HG02763 (cell line): ENCODE data around the gene ZNF292.
A peak's percentile ranks its signal among the peaks of the same experiment; 100 is the strongest.
"Not testable (repeated sequence)": the region's sequence is repeated elsewhere in the genome, so short reads cannot be mapped to it uniquely, and the experiment has no call there.

Experiments
- ATAC-seq: cut with Tn5 transposase; IDR thresholded peaks from one replicate; pipeline ENCODE4 v1.9.1; 2021; ENCODE audit warnings: mild to moderate bottlenecking, moderate library complexity; ENCODE audit not compliant: unreplicated experiment

Gene ZNF292

DNA sequence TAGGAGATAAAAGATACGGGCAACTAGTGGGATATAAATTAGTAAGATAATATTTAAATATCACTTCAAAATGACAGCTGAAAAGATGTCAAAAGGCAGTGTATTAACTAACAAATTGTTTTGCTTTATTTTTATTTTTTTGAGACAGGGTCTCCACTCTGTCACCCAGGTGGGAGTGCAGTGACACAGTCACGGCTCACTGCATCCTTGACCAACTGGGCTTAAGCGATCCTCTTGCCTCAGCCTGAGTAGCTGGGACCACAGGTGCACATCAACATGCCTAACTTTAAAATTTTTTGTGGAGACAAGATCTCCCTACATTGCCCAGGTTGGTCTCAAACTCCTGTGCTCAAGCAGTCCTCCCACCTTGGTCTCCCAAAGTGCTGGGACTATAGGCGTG lies 5.9 kb downstream of the ZNF292 start:
- ATAC-seq: no peak

DNA sequence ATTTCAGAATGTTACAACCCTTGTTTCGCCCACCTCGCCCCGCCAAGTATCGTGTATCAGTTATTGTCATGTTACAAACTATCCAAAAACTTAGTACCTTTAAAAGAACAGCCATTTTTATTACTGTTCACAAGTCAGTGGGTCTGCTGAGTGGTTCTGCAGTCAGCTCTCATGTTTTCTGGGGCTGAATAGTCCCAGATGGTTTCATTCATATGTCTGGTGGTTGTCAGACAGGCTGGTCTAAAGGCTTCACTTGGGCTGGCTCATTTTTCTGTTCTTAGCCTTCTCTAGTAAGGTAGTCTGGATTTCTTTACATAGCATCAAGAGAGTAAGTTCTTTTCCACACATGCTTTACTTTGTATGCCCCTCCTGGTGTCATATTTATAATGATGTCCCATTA lies 8.6 kb downstream of the ZNF292 start:
- ATAC-seq: no peak

DNA sequence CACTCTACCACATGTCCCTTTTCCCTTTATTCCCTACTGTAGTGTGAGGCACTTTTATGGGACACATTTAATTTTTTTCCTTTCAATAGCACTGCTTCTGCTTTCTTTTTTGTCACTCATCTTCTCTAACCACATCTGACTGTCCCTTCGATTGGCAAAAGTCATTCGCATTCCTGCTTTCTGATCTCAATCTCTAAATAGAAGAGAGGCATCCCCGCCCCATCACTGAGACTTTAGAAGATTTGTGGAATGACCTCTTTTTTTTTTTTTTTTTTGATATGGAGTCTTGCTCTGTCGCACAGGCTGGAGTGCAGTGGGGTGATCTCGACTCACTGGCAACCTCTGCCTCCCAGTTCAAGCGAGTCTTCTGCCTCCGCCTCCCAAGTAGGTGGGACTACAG lies 9.1 kb downstream of the ZNF292 start:
- ATAC-seq: no peak

DNA sequence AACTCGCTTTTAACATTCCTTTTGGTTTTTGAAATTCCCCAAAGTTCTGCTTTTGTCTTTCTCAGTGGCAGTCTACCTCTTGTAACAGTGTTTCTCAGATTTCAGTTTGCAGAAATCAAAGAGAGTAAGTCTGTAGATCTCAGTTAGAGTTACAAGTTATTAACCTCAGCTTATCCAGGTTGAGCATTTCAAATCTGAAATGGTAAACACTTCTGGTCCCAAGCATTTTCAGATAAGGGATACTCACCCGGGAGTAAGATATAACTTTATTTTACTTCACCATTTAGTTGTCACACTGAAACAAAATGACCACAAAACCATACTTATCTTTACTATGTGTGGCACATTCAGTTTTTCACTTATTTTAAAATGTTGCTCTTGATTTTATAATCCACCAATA lies 9.8 kb downstream of the ZNF292 start:
- no peak for ATAC-seq

DNA sequence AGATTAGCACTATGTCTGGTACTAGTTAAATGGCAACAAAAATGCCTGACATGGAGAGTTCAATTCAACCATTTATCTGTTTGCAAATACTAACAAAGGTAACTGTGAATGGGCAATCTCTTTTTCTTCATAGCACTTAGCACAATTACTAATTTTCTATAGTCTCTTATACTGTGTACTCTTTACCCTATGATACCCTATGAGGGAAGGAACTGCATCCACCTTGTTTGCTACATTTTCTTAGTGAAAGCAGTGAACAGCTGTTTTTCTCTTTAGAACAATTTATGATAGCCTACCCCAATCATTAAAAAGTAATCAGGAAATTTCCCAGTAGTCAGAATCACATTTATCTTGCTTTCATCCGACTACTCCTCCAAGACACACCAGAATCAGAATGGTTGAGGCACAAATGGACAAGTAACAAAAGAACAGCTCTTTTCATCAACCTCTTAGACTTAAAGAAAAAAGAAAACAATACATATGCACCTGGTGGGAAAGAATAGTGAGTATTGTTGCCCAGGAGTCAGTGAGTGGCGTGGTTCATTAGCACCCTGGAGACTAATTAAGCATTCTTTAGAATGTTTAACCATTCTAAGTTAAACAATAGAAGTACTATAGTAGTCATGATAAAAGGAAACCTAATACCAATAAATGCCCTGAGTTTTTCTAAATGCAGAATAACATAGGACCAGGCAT lies 16.7 kb downstream of the ZNF292 start:
- no peak for ATAC-seq

DNA sequence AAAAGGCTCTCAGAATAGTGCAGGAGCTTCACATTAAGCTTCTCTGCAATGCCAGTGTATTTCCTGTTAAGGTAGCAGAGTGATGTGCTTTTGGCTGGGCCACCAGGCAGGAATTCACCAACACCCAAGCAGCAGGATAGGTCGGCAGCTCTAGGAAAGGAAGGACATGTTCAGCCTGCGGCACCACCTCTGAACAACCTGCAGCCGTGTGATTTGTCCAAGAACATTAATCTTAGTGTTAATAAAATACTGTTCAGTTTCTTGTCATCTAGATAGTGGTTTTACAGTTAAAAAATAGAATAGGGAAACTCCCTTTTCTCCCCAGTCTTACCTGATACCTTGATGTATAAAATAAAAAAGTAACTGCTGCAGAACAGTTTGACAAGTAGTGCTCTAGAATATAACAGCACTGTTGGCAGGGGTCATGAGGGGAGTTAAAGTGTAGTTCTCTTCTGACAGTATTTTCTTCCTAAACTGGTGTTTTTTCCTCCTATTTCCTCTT lies 18.8 kb downstream of the ZNF292 start:
- no peak for ATAC-seq

DNA sequence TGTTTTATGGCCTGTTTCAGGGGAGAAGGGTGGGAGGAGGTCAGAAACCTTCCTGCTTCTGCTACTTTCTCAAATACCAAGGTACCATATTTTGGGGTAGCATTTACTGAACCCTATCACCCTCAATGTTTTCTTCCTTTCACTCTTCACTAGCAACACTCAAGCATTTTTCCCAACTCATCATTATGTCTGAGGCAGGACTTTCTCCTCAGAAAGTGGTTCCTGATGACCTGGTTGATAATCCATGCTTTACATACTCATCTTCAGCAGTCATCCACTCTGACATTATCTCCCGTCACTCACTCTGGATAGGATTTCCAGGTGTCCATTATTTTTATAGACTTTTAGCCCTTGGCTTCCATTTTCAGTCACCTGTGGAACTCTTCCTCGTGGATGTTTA lies 21.1 kb downstream of the ZNF292 start:
- no peak for ATAC-seq

DNA sequence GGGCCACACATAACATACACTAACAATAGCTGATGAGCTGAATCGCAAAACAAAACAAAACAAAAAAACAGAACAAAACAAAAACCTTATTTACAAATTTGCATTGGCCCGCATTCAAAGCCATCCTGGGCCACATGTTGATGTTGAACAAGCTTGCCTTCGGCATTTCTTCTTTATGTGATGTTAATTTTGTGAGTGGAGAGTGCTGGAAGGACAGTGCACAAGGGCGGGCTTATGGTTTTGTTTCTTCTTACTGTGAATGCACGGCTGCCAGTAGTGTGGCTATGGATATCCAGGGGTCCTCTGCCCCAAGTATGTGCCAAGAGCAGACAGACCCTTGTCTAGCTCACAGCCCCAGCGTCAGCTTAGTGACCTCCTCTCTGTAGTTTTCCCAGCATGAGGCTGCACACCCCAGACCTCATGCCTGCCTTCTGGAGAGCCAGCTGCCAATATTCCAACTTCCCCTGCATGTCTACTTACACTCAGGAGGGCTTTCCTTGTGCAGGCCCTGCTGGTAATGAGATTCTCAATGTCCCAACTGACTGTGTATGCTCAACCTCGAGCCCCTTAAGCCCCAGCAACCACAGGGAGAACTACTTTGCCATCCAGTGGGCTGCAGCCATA lies 24.9 kb downstream of the ZNF292 start:
- ATAC-seq: no peak

DNA sequence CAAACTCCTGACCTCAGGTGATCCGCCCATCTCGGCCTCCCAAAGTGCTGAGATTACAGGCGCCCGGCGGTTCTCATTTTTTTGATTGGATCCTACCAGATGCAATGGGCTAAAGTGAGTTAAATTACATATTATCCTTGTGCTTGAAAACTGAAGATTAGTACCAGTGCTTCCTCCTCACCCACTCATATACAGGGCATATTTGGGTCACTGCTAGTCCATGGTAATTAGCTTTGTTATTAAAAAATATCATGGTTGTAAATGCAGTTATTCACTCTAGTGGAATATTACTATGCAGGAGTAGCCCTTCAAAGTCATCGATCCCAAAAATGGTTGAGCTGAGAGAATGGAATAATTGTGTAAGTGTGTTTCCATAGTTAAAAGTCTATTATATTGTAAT lies 26.5 kb downstream of the ZNF292 start:
- ATAC-seq: no peak

DNA sequence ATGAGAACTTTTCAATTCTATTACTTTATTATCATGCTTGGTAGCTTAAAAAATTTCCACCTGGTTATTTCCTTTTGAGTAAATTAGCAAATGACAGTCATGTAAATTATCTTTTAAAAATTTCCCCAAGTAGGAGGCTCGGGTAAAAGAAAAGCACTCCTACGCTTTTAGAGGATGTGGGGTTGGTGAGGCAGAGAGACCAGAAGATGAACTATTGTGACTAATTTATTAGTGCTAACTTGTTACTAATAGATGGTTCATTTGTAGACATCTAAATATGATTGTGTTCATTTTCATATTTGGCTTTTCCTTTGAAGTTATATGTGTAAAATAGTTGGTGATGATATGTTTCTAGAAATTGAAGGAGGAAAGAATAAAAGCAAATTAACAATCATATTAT lies 27.0 kb downstream of the ZNF292 start:
- peak; percentile 82 for ATAC-seq

DNA sequence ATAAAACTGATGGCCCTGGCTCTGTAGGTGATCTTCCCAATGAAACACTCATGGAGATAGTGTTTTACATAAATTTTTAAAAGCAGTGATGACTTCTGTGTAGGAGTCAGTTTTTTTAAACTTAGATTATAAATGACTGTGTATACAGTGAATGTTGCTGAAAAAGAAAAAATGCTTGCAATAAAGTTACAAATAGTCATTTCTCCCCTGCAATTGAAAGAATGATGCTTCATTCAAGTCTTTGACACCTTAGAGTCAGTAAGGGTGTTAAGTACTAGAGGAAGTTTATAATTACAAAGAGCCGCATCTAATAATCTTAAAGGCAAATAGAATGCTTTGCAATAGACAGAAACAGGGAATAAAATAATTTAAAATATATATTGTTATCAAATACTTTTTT lies 27.6 kb downstream of the ZNF292 start:
- ATAC-seq: no peak

DNA sequence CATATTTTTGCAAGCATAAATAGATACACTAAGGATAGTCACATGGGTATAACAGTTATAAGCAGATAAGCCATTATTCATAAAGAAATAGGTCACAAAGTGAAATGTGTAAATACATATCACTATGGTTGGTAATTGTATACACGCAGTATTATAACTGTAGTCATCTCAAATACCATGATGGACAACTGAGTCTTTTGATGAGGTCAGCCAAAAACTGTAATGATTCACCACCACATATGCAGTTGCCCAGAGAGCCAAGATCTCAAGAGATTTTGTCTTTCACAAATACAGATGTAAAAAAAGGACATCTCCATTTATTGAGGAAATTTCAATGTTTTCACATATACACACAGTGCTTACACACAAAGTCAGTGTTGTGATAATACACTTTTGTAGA lies 28.3 kb downstream of the ZNF292 start:
- ATAC-seq: no peak

DNA sequence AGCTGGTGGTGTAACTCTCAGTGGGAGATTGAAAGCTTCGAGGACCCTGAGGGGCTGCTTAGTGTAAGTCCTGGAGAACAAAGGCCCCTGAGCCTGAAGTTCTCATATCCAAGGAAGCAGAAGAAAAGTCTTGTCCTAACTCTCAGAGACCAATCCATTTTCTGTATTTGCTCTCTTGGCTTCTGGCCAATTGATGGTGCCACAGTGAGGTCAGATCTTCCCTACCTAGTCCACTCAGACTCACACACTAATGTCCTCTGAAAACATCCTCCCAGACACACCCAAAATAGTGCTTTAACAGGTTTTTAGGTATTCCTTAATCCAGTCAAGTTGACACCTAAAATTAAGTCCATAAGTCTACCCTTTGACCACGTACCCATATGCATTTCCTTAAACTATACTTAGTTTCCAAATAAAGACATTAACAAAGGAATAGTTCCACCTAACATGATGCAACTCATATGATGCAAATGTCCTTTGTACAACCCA lies 29.4 kb downstream of the ZNF292 start:
- no peak for ATAC-seq

DNA sequence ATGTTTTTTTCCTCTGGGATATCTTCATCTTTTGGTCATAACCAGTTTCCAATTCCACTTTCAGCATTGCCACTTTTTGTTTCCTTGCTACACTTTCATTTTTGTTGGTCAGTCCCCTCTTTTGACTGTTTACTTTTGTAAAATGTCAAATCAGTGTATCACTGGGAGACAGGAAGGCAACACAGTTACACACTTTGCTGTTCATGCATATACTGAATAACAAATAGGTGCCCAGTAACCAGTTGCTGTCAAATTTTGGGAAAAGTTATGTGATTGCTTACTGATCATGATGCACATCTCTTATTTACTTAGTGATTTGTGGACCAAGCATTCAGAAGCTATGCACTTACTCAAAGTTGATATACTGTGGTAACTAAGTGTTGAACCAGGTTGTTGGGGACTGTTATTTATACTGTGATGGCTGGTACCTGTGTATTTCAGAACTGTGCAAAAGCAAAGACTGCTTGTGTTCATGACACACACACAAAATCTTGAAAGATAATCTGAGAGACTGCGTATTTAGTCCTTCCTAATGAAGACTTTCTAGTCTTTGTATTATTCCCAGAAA lies 41.0 kb downstream of the ZNF292 start:
- no peak for ATAC-seq

DNA sequence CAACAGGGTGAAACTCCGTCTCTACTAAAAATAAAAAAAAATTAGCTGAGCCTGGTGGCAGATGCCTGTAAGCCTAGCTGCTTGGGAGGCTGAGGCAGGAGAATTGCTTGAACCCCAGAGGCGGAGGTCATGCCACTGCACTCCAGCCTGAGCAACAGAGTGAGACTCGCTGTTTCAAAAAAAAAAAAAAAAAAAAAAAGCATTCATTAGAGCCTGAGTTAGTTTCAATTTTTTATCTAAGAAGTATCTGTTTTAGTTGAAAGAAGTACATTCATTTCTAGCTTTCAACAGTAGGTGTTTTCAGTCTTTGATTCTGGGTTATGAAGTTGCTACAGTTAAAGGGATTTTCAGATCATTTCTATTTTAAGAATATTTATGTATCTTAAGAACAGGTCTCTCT lies 42.2 kb downstream of the ZNF292 start:
- peak; percentile 66 for ATAC-seq

DNA sequence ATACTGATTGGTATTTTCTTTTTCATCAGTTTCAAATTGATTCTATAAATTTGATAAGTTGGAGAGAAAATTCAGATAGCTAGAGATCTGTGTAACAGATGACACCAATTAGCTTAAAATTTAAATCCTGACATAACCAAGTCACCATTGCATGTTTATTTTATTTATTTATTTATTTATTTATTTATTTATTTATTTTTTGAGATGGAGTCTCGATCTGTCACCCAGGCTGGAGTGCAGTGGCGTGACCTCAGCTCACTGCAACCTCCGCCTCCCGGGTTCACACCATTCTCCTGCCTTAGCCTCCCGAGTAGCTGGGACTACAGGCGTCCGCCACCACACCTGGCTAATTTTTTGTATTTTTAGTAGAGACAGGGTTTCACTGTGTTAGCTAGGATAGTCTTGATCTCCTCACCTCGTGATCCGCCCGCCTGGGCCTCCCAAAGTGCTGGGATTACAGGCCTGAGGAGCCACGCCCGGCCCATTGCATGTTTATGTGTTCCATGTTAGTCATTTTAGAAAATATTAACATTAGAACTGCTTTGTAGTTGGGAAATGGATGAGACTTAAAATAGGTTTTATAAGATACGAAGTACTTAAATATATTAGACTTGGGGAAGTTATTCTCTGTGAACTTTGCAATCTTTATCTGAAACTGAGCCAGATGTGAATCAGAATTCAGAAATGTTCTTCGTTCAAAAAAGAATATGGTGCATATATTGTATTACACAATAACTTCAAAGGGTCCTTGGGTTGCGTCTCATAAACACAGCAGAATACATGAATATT lies 42.9 kb downstream of the ZNF292 start:
- not testable (repeated sequence) for ATAC-seq

DNA sequence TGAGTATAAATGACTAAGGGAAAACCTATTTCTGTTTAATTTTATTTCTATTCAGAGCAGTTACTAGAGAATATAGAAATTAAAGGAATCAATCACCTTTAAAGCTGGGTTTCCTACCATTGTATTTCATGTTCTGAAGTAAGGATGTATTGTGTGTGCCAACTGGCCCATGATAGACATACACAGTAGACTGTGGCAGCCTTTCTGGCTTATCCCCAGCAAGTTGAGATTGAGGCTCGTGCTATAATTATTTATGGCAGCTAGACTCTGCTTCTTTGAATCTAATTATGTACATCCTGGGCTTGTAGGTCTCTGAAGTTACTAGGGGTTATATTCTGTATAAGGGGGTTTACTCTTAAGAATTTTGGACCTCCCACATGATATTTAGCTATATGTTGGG lies 44.4 kb downstream of the ZNF292 start:
- no peak for ATAC-seq

DNA sequence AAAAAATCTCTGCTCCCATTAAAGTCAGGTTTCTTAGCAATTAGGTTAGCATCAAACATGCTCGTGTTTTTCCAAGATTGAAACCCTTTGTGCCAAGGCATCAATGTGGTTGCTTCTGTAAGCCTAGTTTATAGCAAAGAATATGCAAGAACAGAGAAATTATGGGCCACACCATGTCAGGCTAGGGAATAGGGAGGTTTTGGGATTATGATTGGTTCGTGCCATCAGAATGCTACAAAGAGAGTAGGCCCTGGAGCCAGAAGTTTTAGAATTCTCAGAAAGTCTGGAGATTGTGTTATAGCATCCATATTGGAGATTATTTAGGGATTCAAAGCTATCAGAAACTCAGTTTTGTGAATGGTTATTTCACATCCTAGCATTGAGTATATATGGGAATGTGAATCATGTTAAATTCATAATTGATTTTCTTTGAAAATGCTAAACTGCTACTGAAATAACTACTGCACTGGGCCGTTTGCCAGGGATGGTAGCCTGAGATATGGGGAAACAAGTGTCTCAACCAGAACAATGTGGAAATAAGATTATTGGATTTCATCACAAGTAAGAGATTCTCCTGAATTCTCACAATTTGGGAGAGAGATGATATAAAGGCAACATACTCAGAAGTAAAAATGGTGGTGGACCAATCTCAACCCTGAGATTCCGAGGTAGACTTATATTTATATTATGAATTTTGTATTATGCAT lies 45.3 kb downstream of the ZNF292 start:
- ATAC-seq: no peak

DNA sequence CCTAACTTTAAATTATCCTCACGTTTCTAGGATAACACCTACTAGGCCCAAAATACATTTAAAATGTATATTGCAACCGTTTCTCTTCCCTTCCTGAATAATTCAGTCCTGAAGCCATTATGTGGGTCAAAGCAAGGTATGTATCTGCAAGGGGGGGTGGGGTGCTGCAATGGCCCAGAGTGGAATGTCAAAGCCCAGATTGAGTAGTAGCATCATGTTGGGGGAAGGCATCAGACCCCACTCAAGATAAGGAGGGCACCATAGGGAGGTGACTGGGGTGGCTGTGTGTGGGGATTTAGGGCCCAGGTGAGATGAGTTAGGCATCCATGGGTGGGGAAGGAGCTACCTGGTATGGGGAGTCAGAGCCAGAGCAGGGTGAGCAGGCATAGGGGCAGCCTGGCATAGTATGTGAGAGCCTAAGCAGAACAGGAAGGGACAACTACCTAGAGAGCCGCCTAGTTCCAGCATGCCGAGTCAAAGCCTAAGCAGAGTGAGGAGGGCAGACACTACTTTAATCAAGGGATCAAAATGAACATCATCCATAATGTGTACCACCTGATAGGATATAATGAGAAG lies 48.2 kb downstream of the ZNF292 start:
- ATAC-seq: no peak

DNA sequence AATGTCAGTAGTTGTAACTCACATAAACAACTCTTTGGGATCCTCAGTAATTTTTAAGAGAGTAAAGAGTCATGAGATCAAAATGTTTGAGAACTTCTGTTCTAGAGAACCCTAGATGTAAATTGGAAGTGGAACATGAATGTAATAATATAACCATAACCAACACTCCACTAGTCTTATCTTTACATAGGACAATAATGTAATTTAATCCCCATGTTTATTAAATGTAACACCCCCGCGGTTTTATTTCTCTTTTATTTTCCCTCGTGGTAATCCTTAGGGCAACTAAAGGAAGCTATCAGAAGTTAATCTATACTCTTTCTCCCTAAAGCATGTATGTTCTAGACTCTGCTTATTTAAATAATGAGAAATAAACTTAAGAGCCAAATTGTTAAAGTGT lies 54.4 kb downstream of the ZNF292 start:
- no peak for ATAC-seq
